B cell (primary cell): Measurements from ENCODE around the gene GDPD2. TPM values are rescaled to one million over a fixed set of nuclear protein-coding genes. Genes with fewer than 3 reads are reported as not detected.

Experiments
- ATAC-seq: fragments of 200-7000 bp; cut with Tn5 transposase; one replicate; pipeline ENCODE4 v1.10.0; 2021; ENCODE audit warnings: low read depth, mild to moderate bottlenecking, moderate number of reproducible peaks, moderate library complexity
- CTCF ChIA-PET: fragments of 350-600 bp; sonication (Branson Sonifier 250); formaldehyde crosslinking; loops from one replicate; lab custom pipeline; 2021; ENCODE audit warnings: antibody characterized with exemption, inconsistent platforms; lab: Charles Lee
- POLR2A ChIA-PET: fragments of 350-600 bp; sonication (Branson Sonifier 250); formaldehyde crosslinking; loops from one replicate; lab custom pipeline; 2021; ENCODE audit warnings: antibody characterized with exemption; lab: Charles Lee
- DNase-seq: peaks from one replicate; pipeline ENCODE4 v3.0.0; 2013
- H2AFZ ChIP-seq: 2 replicates; pipeline ENCODE4 v1.6.1; 2012; ENCODE audit warnings: mild to moderate bottlenecking, low read depth, low read length; ENCODE audit not compliant: insufficient read depth, poor library complexity, severe bottlenecking
- H3K27ac ChIP-seq, 2 donors: 1 replicate in 1 of 2; 2 replicates in 1 of 2; pipeline ENCODE4 v1.5.1; 2012 to 2013; ENCODE audit warnings: low read length in 2 of 2, mild to moderate bottlenecking in 2 of 2, moderate library complexity in 1 of 2
- H3K27me3 ChIP-seq, 4 experiments: fragments of 200-600 bp in 1 of 4; sonication (generic) in 1 of 4; replicated peaks in 1 of 4; 1 replicate in 2 of 4; 2 replicates in 2 of 4; pipeline versions ENCODE4 v1.6.1 to v1.7.0; 2013 to 2016; ENCODE audit warnings: low read length in 3 of 4, mild to moderate bottlenecking in 2 of 4, mixed read lengths in 1 of 4, moderate library complexity in 1 of 4; ENCODE audit not compliant: insufficient read depth in 4 of 4, control insufficient read depth in 3 of 4; ENCODE audit errors: control extremely low read depth in 1 of 4
- H3K36me3 ChIP-seq, 2 experiments: replicated peaks in 1 of 2; 1 replicate in 1 of 2; 2 replicates in 1 of 2; pipeline versions ENCODE4 v1.6.1 to v1.7.1; 2013; ENCODE audit warnings: low read length in 1 of 2; ENCODE audit not compliant: insufficient read depth in 2 of 2, control insufficient read depth in 1 of 2; ENCODE audit errors: control extremely low read depth in 1 of 2, extremely low read depth in 1 of 2
- H3K4me1 ChIP-seq, 2 donors: fragments of 200-600 bp in 1 of 2; sonication (generic) in 1 of 2; 1 replicate in 1 of 2; 2 replicates in 1 of 2; pipeline versions ENCODE4 v1.5.1 to v1.6.1; 2013 to 2017; ENCODE audit warnings: low read length in 2 of 2; ENCODE audit not compliant: control insufficient read depth in 2 of 2, insufficient read depth in 2 of 2
- H3K4me2 ChIP-seq: replicated peaks from 2 replicates; pipeline ENCODE3; 2012; ENCODE audit warnings: mild to moderate bottlenecking, low read depth, low read length; ENCODE audit not compliant: poor library complexity, severe bottlenecking
- H3K4me3 ChIP-seq, 5 experiments: fragments of 200-600 bp in 1 of 5; sonication (generic) in 1 of 5; 1 replicate in 3 of 5; 2 replicates in 2 of 5; pipeline versions ENCODE4 v1.5.1 to v1.7.0; 2011 to 2016; ENCODE audit warnings: low read length in 4 of 5, mild to moderate bottlenecking in 4 of 5, low read depth in 2 of 5, control low read depth in 1 of 5, moderate library complexity in 1 of 5; ENCODE audit not compliant: insufficient read depth in 1 of 5; ENCODE audit errors: control extremely low read depth in 1 of 5, extremely low read depth in 1 of 5
- H3K79me2 ChIP-seq: fragments of 200-600 bp; sonication (generic); one replicate; pipeline ENCODE4 v1.6.0; 2016; ENCODE audit warnings: low read length; ENCODE audit not compliant: control insufficient read depth, insufficient read depth
- H3K9ac ChIP-seq: fragments of 200-600 bp; sonication (generic); 2 replicates; pipeline ENCODE4 v1.6.1; 2017; ENCODE audit warnings: mild to moderate bottlenecking, low read length, moderate library complexity
- H3K9me3 ChIP-seq, 3 donors: one replicate each; pipeline versions ENCODE4 v1.6.1 to v1.7.1; 2013; ENCODE audit warnings: low read length in 2 of 3; ENCODE audit not compliant: control insufficient read depth in 2 of 3, insufficient read depth in 1 of 3; ENCODE audit errors: control extremely low read depth in 1 of 3
- H4K20me1 ChIP-seq: 2 replicates; pipeline ENCODE4 v1.6.0; 2012; ENCODE audit warnings: mild to moderate bottlenecking, low read length; ENCODE audit not compliant: insufficient read depth, control insufficient read depth, poor library complexity, severe bottlenecking
- H3K27ac Mint-ChIP-seq: one replicate; pipeline ENCODE4 v1.8.0; 2021; ENCODE audit warnings: mixed read lengths
- H3K27me3 Mint-ChIP-seq: one replicate; pipeline ENCODE4 v1.8.0; 2021; ENCODE audit warnings: mixed read lengths
- H3K4me1 Mint-ChIP-seq: one replicate; pipeline ENCODE4 v1.8.0; 2021; ENCODE audit warnings: mixed read lengths
- H3K4me3 Mint-ChIP-seq: one replicate; pipeline ENCODE4 v1.8.0; 2021; ENCODE audit warnings: mixed read lengths
- H3K9me3 Mint-ChIP-seq: one replicate; pipeline ENCODE4 v1.8.0; 2022; ENCODE audit warnings: mixed read lengths; ENCODE audit not compliant: insufficient read depth
- CTCF ChIP-seq: fragments of 200-600 bp; IDR thresholded peaks from one replicate; pipeline ENCODE4 v1.8.0; 2022; ENCODE audit warnings: antibody characterized with exemption, mild to moderate bottlenecking
- EZH2 ChIP-seq: IDR thresholded peaks from 2 replicates; pipeline ENCODE4 v1.6.1; 2012; ENCODE audit warnings: borderline replicate concordance, low read depth, mild to moderate bottlenecking, moderate library complexity, low read length; ENCODE audit not compliant: insufficient read depth, poor library complexity, severe bottlenecking
- WGBS: methylation state at CpG from one replicate; pipeline ENCODE4 v1.1.5; 2013; ENCODE audit warnings: missing lambda C conversion rate; ENCODE audit not compliant: insufficient coverage; 5-methylcytosine and 5-hydroxymethylcytosine counted together
- intact Hi-C: fragments of 100-400 bp; cut with micrococcal nuclease; formaldehyde crosslinking; loops from one replicate; pipeline ENCODE4 v1.10.0; 2022
- polyA plus RNA-seq: library from polyadenylated mRNA; depleted of rRNA; stranded (reverse); fragments of >200 nt; gene quantifications from 2 replicates; pipeline ENCODE4 v1.2.3, GENCODE V29; 2012
- total RNA-seq, 2 donors: library from RNA; stranded (reverse); fragments of 120-200 nt in 1 of 2; gene quantifications; 1 replicate in 1 of 2; 2 replicates in 1 of 2; pipeline versions ENCODE4 v1.2.3 to v1.2.4, GENCODE V29; 2013 to 2022

The GDPD2 gene
- total and polyA plus RNA-seq, 2 donors (not counting 1 experiment from before 2014, with no cell fraction given): not detected

- Histone ChIP-seq H2AFZ (no peak overlapping the region), H3K27ac (no peak overlapping the region), H3K79me2 (no peaks in the 10 kb centered on the region), H3K36me3 (no peaks in the 10 kb centered on the region), H3K4me2 (no peak overlapping the region), H4K20me1 (no peaks in the 10 kb centered on the region), H3K27me3 (no peaks in the 10 kb centered on the region), H3K9me3 (no peaks in the 10 kb centered on the region), H3K9ac (no peak overlapping the region), H3K4me3 (no peak overlapping the region), H3K4me1 (no peaks in the 10 kb centered on the region)
- no peak for TF ChIP-seq CTCF
- no peak for TF ChIP-seq EZH2
- ChIA-PET POLR2A (no interaction called here), CTCF (no interaction called here)
- peaks cover 3% of the 10 kb centered on the region for H3K4me1 Mint-ChIP-seq
- ATAC-seq (no peak), DNase-seq (no peak)
- no peaks in the 10 kb centered on the region for H3K27me3 Mint-ChIP-seq
- no peak overlapping the region for H3K27ac Mint-ChIP-seq
- intact Hi-C loops: no loop called here
- WGBS: no CpG with 5 or more reads among the region's 4 CpGs
- H3K9me3 Mint-ChIP-seq: no peaks in the 10 kb centered on the region
- H3K4me3 Mint-ChIP-seq: no peak overlapping the region
These were observed 54.6 kb downstream of the GDPD2 start for GRCh38 chrX:70477734-70478075.

GRCh38 chrX:70478526-70479245, 55.6 kb downstream of the GDPD2 start:
- TF ChIP-seq CTCF (no peak), EZH2 (no peak)
- no peak overlapping the region for H3K4me2 ChIP-seq
- intact Hi-C loops: no loop called here
- no peaks in the 10 kb centered on the region for H4K20me1 ChIP-seq
- Mint-ChIP-seq H3K4me1 (peaks cover 3% of the 10 kb centered on the region), H3K27ac (no peak overlapping the region), H3K4me3 (no peak overlapping the region), H3K27me3 (no peaks in the 10 kb centered on the region), H3K9me3 (no peaks in the 10 kb centered on the region)
- H3K9ac ChIP-seq: no peak overlapping the region
- H3K27ac ChIP-seq: no peak overlapping the region
- H3K4me3 ChIP-seq: no peak overlapping the region
- POLR2A ChIA-PET: no interaction called here
- no peaks in the 10 kb centered on the region for H3K9me3 ChIP-seq
- no peaks in the 10 kb centered on the region for H3K27me3 ChIP-seq
- H3K36me3 ChIP-seq: no peaks in the 10 kb centered on the region
- CTCF ChIA-PET: no interaction called here
- DNase-seq (no peak), ATAC-seq (no peak)
- 94% methylated on average over 3 of the region's 10 CpGs for WGBS
- H3K4me1 ChIP-seq: no peaks in the 10 kb centered on the region
- H2AFZ ChIP-seq: no peak overlapping the region
- H3K79me2 ChIP-seq: no peaks in the 10 kb centered on the region
